GM18861 (cell line): ENCODE results near the gene KIAA0825.
"Not testable (repeated sequence)": the region's sequence is repeated elsewhere in the genome, so short reads cannot be mapped to it uniquely, and the experiment has no call there.

Source experiments
- ATAC-seq: cut with Tn5 transposase; IDR thresholded peaks from one replicate; pipeline ENCODE4 v1.9.1; 2021; ENCODE audit not compliant: unreplicated experiment

The KIAA0825 gene

DNA sequence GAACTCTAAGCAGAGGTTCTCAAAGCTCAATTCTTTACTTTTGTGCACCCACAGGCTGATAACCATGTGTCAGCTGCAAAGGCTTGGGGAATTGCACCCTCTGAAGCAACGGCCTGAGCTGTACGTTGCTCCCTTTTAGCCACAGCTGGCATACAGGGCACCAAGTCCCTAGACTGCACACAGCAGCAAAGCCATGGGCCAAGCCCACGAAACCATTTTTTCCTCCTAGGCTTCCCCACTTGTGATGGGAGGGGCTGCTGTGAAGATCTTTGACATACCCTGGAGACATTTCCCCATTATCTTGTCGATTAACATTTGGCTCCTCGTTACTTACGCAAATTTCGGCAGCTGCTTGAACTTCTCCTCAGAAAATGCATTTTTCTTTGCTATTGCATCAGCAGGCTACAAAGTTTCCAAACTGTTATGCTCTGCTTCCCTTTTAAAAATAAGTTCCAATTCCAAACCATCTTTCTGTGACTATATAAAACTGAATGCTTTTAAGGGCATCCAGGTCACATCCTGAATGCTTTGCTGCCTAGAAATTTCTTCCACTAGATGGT is 23.0 kb downstream of the KIAA0825 start:
- no peak for ATAC-seq

DNA sequence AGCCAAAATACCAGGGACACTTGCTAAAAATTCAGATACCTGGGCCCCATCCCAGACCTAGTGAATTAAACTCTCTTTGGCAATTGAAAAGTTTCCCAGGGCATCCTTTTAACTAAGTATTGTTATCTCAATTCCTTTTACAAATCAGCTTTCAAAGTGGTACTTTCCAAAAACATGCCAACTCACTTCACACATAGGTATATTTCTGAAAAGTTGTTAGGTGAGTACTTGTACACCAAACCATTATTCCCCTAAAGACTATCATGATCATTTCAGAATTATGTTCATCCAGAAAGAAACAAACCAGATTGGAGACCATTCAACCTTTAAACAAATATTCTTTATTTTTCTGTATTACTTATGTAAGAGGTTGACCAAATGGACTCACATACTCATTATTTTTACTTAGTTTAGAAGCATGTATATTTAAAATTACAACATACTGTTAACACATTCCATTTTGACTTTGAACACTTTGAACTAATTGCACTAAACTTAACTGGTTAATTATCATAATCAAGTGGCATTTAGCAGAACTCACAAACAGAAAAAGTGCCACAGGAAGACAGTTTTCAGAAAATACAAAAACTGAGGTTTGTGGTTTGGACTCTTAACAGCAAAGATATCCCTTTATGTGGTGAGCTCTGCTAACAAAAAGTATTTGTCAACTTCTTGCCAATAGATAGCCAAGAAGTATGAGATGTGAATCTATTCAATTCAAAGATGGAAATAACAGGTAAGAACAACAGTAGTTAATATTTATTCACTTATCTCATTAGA is 40.7 kb downstream of the KIAA0825 start:
- ATAC-seq: peak; percentile 85

DNA sequence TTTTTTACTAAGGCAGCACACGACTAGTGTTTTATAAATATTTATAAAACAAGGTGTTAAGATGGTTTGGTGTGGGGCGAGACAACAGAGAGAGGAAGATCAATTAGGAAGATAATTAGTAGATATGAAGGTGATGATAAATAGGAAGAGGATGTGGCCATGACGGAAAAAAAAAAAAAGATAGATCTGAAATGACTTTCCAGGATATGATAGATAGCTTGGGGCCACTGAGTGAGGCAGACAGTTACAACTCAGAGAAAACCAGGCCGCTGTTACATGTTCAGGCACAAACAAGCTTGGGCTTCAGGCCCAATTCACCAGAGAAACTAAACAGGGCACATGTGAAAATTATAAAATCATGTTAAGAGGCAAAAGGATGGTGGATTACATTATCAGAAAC is 43.2 kb downstream of the KIAA0825 start:
- ATAC-seq: no peak

DNA sequence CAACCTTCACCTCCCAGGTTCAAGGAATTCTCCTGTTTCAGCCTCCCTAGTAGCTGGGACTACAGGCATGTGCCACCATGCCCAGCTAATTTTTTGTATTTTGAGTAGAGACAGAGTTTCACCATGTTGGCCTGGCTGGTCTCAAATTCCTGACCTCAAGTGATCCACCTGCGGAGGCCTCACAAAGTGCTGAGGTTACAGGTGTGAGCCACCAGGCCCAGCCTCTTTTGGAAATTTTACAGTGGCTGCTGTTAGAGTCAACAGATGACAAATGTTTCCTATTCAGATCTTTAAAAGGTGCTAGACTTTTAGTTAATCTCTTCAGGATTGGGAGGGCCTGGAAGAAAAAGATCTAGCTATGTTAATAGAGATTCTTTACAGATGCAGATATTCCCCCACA is 45.1 kb downstream of the KIAA0825 start:
- ATAC-seq: not testable (repeated sequence)

DNA sequence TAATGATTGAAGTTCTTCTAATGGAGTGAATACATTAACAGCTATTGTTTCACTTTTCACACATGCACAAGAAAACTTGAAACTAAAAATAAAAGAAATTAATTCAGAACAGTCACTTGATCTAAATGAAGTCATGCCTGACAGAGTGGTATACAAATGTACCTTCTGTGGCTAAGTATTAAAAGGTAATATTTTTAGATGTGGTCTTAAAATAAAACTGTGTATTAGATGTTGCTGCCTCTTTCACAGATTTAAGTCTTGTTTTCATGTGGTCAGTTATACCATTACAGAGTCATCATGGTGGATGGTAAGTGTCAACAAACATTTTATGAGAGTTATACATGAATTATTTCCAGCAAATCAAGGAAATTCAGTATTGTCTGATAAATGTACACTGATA is 47.0 kb downstream of the KIAA0825 start:
- peak; percentile 46 for ATAC-seq

DNA sequence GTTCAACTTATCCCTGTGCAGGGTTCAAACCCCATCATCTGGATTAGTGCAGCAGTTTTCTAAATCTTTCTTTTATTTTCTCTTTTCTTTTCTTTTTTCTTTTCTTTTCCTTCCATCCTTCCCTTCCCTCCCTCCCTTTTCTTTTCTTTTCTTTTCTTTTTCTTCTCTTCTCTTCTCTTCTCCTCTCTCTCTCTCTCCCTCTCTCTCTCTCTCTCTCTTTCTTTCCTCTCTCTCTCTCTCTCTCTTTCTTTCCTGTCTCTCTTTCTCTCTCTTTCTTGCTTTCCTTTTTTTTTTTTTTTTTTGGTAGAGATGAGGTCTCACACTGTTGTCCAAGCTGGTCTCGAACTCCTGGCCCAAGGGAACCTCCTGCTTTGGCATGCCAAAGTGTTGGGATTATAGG is 53.6 kb downstream of the KIAA0825 start:
- ATAC-seq: no peak

DNA sequence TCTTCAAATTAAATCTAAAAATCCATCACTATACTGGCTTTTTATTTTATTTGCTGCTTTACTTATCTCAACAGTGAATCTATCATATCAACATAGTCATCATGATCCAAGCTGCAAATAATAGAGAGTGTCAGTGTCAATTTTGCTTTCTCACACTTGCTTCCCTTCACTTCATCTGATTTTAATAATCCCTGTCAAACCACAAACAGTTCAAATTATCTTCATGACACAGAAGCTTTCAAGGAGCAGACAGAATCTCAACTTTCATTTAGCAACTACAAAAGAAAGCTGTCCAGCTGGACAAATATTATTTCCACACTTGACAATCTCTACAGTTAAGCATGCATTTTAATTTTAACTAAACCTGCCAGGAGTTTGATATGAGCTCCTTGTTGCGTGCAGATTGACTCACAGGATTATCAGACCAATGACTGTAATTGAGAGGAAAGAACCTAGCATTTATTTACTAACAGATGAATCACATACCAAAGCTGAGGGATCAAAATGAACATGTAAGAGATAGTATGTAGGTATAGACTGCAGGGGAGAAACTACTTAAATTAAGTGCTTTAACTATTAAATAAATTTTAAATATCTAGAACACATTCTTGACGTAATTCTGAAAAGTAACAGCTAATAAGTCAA is 56.0 kb downstream of the KIAA0825 start:
- ATAC-seq: no peak

DNA sequence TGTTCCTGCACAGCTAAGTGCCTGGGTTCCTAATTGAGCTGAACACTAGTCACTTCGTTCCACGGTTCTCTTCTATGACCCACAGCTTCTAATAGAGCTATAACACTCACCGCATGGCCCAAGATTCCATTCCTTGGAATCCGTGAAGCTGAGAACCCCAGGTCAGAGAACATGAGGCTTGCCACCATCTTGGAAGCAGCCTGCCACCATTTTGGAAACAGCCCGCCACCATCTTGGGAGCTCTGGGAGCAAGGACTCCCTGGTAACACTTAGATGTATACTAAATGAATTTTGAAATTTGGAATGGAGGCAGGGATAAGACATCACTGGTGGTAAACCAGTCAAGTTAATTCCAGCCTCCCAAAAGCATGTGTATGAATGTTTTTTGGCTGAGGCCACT is 60.4 kb downstream of the KIAA0825 start:
- ATAC-seq: no peak

DNA sequence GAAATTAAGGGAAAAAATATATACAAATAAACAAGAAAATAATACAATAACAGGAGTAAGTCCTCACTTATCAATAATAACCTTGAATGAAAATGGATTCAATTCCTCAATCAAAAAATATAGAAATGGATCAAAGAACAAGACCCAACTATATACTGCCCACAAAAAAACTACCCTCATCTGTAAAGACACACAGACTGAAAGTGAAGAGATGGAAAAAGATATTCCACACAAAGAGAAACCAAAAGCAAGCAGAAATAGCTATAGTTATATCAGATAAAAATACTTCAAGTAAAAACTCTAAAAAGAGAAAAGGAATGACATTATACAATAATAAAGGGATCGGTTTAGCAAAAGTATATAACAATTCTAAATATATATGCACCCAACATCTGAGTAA is 66.5 kb downstream of the KIAA0825 start:
- ATAC-seq: no peak

DNA sequence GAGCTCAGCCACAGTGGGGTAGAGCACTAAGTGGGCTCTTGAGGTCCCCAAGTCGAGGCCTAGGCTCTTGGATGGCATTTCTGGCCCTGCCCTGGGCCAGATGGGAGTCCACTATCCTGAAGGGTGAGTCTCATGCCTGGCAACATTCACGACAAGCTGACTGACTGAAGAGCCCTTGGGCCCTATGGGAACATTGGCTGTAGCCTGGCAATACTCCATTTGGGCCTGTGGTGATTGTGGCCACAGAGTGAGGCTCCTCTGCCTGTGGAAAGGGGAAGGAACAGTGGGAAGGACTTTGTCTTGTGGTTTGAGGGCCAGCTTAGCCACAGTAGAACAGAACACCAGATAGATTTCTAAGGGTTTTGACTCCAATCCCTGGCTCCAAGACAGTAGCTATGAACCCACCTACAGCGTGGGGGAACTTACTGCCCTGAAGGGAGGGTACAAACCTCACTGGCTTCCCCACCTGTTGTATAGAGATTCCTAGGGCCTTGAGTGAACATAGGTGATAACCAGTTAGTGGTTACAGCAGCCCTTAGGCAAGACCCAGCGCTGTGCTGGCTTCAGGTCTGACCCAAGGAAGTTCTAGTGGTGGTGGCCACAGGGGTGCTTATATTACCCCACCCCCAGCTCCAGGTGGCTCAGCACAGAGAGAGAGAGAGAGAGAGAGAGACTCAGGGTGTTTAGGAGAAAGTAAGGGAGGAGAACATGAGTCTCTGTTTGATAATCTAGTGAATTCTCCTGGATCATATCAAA is 72.4 kb downstream of the KIAA0825 start:
- no peak for ATAC-seq

DNA sequence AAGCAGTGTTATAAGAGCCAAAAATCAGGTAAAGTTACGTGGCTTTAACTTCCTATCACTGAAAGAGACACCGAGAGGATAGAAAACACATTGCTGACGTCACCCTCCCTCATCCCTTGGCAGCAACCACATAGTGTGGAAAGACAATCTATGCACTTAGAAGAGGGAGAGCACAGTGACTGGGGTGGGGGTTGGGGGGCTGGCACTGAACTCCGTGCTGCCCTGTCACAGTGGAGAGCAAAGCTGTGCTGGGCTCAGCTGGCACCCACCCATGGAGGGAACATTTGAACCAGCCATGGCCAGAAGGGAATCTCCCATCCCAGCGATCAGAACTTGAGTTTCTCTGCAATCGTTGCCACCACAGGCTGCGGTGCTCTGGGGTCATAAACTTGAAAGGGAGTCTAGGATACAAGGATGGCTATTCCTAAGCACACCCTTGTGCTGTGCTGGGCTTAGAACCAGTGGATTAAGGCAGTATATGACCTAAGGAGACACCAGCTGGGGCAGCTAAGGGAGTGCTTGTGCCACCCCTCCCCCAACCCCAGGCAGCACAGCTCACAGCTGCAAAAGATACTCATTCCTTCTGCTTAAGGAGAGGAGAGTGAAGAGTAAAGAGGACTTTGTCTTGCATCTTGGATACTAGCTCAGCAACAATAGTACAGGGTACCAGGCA is 73.4 kb downstream of the KIAA0825 start:
- ATAC-seq: no peak

DNA sequence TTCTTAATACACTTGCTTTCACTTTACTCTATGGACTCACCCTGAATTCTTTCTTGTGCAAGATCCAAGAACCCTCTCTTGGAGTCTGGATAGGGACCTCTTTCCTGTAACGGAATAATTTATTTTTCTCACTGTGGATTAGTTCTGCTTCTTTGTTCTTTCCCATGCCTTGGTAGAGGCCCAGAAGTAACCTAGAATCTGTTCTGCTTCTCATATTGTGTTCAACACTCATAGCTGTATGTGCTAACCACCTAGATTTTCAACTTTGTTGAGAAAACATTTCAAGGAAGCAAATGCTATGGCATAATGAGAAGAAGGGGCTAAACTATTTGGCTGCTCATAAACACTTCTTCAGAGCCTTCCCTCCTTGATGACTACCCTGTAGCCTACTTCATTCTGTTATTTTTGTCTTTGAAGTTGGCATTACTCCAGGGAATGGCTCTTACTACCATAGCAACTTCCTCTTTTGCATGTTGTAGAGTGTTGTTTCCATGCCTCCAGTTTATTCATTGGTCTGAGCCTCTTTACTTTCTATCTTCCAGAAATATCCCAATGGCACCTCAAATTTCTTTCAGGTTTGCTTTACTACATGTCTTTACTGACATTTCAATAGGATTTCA is 74.3 kb downstream of the KIAA0825 start:
- ATAC-seq: peak; percentile 63

DNA sequence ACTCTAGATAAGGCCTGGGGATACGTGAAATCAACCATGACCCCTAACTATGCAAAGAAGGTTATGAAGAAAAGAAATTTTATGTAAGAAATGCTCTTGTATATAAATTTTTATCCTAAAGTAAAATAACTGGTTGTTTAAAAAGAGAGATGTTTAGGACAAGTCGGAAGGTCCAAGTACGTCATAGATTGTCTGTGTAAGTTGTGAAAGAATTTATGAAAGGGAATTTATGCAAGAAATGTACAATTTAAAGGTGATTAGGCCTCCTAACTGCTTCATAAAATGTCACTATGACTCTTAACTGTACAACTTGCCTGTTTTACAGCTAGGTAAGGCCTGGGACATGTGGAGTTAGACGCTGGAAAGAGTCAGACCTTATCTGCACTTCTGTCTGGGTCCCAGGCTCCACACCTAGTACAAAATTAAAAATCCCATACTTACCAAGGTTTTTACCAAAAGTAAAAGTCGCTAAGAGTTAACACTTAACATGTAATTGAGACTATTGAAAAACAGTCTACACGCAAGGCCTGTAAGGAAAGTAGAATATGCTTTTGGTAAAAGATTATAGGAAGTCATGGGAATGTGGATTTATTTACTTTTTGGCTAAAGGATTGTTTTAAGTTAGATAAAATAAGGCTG is 77.4 kb downstream of the KIAA0825 start:
- ATAC-seq: no peak

DNA sequence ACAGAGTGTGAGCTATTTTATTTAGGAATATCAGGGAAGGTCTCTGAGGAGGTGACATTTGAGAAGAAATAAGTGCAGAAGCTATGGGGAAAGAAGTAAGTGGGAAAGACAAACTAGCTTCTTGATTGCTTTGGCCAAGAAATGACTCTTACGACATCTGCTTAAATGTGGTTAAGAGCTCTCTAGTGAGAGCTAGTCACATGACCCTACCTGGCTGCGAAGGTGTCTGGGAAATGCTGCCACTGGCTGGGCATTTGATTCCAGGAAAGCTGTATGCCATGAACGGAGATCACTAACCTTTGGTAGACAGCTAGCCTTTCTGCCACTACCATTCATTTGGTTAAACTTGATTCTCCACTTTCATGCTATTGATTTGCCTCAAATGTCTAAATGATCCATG is 80.1 kb downstream of the KIAA0825 start:
- ATAC-seq: no peak

DNA sequence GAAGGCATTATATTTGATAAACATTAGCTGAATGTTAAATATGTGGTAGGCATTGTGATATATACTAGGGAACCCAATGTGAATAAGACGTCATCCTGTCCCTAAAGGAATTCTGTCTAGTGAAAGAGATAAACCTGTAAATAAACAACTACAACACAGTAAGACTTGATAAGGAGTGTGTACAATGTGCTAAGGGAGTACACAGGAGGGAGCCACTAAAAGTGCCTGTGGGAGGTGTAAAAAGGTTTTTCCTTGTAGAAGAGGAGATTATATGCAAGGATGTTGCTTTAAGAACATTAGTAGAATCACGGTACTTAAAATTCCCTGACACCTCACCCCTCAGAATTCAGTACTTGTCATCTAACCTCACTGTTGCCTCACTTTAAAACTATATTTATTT is 91.7 kb downstream of the KIAA0825 start:
- ATAC-seq: no peak

DNA sequence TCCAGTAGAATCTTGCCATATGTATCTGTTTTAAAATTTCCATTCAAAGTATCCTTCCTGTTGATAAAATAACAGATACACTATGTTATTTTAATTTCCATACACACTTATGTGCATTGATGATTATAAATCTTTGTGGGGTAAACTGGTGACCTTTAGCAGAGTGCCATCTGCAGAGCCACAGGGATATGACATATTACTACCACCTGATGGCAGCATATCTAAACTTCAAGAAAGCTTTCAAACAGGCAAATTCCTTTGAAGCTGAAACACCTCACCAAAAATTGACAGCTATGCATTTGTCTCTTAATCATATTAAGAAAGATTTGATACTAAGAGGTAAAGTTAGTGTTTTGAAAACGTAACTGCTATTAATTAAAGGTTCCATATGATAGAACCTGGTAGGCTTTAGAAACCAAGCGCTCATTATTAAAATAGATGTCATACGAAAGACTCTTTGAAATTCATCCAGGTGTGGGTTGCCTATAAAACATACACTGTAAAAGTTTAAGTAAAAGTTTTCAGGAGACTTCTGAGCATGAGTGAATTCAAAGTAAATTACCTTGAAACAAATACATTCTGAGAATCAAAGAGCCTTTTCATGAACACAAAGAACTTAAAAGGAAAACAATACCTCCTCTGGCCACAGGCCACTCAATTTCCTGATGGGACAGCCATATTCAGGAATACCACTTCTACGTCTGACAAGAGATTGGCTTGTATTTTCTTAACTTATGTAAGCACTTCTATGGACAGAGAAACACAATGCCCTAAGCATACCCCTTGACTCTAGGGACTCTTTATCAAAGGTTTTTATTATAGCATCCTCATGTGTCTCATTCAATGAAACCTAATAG is 93.3 kb downstream of the KIAA0825 start:
- ATAC-seq: peak; percentile 73

DNA sequence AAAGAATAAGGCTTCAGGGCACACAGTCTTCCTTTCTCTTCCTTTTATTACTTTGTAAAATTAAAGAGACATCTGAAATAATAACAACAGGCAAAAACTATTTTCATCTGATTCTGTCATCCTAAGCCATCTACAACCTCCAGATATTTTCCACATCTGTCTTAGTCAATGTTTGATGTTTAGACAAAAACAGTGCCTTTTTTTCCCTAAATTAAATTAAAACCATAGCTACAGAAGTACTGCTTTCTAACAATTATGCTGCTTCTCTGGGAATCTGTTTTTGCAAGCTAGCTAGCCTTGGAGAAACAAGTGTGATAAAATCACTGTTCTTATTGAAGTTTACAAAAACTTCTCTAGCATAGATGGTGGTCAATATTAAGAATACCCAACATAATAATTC is 95.4 kb downstream of the KIAA0825 start:
- ATAC-seq: no peak

DNA sequence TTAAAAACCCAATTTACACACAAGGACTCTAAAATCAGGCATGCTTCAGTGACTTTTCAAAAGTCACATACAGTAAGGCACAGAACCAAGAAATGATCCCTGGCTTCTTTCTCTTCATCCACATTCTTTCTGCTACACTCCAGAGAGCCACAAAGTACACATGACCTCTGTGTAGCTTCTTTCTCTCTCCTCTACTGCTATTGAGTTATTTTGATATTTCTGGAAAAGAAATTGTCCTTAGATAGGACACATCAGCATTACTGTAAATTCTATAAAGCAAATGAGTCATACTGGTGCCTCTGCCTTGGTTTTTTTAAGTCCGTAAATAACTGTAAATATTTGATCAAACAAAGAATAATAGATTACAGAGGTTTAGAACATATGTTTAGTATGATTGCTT is 96.3 kb downstream of the KIAA0825 start:
- ATAC-seq: no peak
